ENCODE results near the gene NFIA.

The NFIA gene

DNA sequence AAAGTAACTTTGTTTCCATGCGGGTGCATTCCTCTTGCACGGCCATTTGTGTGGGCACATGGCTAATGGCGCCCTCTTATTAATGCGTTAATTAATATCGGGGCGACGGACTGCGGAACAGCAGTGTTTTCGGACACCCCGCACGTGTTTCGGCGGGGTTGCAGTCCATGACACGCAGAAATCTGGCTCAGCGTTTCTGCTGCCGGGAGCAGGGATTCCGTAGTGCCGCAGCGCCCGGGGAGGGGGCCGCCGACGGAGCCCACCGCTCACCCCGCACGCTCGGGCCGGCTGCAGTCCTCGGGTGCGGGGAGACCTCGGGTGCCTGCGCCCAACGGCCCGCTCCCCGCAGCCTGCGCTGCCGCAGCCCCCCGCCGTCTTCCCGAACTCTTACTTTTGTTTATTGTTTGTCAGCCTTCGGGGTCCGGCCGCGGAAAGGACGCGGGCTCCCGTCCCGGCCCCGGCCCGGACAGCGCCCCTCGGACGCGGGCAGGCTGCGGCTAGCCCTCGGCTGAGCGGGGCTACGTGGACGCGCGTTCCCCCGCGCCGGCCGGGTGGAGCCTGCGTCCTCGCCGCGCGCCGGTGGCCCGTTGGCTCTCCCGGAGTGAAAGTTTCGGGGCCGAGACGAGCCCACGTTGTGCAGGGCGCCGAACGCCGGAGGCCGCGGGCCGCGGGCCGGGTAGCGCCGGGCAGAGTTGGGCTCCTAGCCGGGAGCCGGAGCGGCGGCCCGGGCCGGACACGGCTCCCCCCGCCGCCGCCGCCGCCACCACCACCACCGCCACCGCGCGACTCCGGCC lies 849 bp downstream of the NFIA start:
- H4K20me1 ChIP-seq (ENCODE audit: insufficient read depth): no peaks in the 10 kb centered on the region
- peaks cover 20% of the 10 kb centered on the region for H3K4me1 ChIP-seq (ENCODE audit: low read depth, poor library complexity, severe bottlenecking)
- no peaks in the 10 kb centered on the region for H3K79me2 ChIP-seq (ENCODE audit: insufficient read depth, low read depth)
- H3K27ac ChIP-seq: no peak overlapping the region
- TF ChIP-seq, protein P1, sequence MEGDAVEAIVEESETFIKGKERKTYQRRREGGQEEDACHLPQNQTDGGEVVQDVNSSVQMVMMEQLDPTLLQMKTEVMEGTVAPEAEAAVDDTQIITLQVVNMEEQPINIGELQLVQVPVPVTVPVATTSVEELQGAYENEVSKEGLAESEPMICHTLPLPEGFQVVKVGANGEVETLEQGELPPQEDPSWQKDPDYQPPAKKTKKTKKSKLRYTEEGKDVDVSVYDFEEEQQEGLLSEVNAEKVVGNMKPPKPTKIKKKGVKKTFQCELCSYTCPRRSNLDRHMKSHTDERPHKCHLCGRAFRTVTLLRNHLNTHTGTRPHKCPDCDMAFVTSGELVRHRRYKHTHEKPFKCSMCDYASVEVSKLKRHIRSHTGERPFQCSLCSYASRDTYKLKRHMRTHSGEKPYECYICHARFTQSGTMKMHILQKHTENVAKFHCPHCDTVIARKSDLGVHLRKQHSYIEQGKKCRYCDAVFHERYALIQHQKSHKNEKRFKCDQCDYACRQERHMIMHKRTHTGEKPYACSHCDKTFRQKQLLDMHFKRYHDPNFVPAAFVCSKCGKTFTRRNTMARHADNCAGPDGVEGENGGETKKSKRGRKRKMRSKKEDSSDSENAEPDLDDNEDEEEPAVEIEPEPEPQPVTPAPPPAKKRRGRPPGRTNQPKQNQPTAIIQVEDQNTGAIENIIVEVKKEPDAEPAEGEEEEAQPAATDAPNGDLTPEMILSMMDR (conservative IDR thresholded peaks at IDR 0.05; ENCODE audit: low read depth, low read length): no peak
- no peak overlapping the region for H3K4me3 ChIP-seq (IDR thresholded peaks at IDR 0.05; ENCODE audit: insufficient read depth, low read depth, low read length)
- peak overlapping the region; percentile 51; the same call in 1 of the 2 replicates for H3K9ac ChIP-seq
- peaks cover 35% of the 10 kb centered on the region for H3K27me3 ChIP-seq (ENCODE audit: insufficient read depth, low read depth)
- H3K36me3 ChIP-seq (ENCODE audit: insufficient read depth): no peaks in the 10 kb centered on the region
- peak overlapping the region; percentile 82 for H3K4me2 ChIP-seq
- H2AFZ ChIP-seq (ENCODE audit: low read depth): peak overlapping the region; percentile 80

DNA sequence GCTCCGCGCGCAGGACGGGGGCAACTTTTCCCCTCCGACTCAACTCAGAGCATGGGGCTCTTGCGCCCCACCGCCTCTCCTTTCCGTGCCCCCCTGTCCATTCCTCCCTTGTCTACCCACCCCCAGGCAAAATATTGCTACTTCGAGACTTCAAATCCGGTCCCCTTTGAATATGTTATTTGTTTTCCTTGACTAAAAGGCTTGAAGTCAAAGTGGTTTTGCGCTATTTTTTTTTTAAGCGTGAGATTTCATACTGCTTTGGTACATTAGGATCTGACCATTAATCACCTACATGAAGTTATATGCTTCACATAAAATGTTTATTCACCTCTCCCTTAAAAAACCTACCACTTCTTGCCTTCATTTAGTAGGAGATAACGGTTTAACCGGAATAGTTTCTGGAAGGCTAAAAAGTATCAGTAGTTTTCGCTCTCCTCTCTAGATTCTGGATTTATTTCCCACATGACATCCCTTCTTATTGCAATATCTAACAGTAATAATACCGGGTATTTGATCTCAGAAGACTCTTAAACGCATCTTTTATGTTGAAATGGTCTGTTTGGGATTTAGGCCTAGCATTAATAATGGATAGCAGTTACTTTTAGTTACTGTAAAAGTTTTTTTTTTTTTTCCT lies 1.6 kb downstream of the NFIA start:
- Histone ChIP-seq H3K9ac (no peak overlapping the region; the same call in 1 of the 2 replicates), H3K4me3 (IDR thresholded peaks at IDR 0.05; ENCODE audit: insufficient read depth, low read depth, low read length) (no peak overlapping the region), H3K4me1 (ENCODE audit: low read depth, poor library complexity, severe bottlenecking) (peaks cover 13% of the 10 kb centered on the region), H3K36me3 (ENCODE audit: insufficient read depth) (no peaks in the 10 kb centered on the region), H3K27ac (no peak overlapping the region), H2AFZ (ENCODE audit: low read depth) (peak overlapping the region; percentile 80; the same call in 1 of the 2 replicates), H3K4me2 (peak overlapping the region; percentile 74; the same call in 1 of the 2 replicates), H3K79me2 (ENCODE audit: insufficient read depth, low read depth) (no peaks in the 10 kb centered on the region), H3K27me3 (ENCODE audit: insufficient read depth, low read depth) (peaks cover 35% of the 10 kb centered on the region), H4K20me1 (ENCODE audit: insufficient read depth) (no peaks in the 10 kb centered on the region)
- TF ChIP-seq, protein P1 (conservative IDR thresholded peaks at IDR 0.05; ENCODE audit: low read depth, low read length): no peak

DNA sequence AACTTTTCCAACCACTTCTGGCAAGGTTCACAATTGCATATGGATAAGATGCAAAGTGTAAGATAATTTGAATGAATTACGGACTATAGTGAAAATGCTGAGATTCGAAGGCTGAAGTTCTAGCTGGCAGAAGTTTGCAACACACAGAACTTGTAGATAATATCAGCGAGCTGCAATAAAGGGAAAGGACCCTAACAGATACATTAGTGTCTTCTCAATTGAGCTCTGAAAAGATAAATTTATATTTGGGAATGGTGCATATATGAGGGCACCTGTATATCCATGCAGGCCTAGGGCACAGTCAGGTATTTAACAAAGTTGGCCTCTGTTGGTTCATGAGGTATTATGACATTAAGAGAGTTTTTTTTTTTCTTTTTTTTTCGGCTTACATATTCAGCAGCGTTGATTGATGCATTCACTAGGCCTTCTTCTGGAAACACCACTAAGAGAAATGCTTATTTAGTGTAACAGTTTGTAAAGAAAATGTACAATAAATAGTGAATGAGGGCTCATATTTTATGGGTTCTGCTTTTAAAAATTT lies 2.2 kb downstream of the NFIA start:
- TF ChIP-seq, protein P1 (conservative IDR thresholded peaks at IDR 0.05; ENCODE audit: low read depth, low read length): no peak
- H4K20me1 ChIP-seq (ENCODE audit: insufficient read depth): no peaks in the 10 kb centered on the region
- no peaks in the 10 kb centered on the region for H3K36me3 ChIP-seq (ENCODE audit: insufficient read depth)
- no peak overlapping the region for H3K27ac ChIP-seq
- no peak overlapping the region for H3K4me3 ChIP-seq (IDR thresholded peaks at IDR 0.05; ENCODE audit: insufficient read depth, low read depth, low read length)
- no peaks in the 10 kb centered on the region for H3K79me2 ChIP-seq (ENCODE audit: insufficient read depth, low read depth)
- peaks cover 35% of the 10 kb centered on the region for H3K27me3 ChIP-seq (ENCODE audit: insufficient read depth, low read depth)
- H3K9ac ChIP-seq: no peak overlapping the region
- no peak overlapping the region for H2AFZ ChIP-seq (ENCODE audit: low read depth)
- no peak overlapping the region for H3K4me2 ChIP-seq
- peaks cover 11% of the 10 kb centered on the region for H3K4me1 ChIP-seq (ENCODE audit: low read depth, poor library complexity, severe bottlenecking)

DNA sequence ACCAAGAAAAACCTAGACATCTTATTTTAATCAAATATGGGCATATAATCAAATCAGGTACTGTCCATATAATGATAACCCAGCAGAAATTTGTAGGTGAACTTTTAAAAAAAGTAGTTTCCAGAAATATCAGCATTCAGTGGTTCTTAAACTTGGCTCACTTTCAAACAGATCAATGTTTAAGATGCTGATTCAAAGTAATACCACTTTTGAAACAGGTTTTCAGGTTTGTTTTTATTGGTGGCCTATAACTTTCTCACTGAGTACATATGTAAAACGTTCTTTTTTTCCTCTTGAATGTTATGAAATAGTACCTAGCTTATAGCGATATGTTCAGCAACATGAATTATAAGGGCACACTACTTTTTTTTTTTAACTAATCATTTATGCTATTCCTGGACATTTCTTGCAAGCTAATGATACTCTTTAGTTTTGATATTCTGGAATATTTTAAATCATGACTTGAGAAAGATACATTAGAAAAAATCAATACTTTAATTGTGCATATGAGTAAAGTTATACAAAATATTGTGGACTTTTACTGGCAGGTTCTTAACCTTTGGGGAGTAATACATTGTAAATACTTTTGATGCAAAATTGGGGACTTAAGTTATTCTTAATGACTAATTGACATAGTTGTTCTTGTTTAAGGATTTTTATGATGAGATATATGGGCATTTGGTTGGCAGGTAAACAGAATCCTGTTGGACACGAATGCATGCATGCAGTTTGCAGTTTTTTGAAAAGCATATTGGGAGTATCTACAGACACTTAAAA lies 3.0 kb downstream of the NFIA start:
- Histone ChIP-seq H3K4me3 (IDR thresholded peaks at IDR 0.05; ENCODE audit: insufficient read depth, low read depth, low read length) (no peak overlapping the region), H3K4me1 (ENCODE audit: low read depth, poor library complexity, severe bottlenecking) (peaks cover 11% of the 10 kb centered on the region), H3K36me3 (ENCODE audit: insufficient read depth) (no peaks in the 10 kb centered on the region), H3K4me2 (no peak overlapping the region), H3K27ac (no peak overlapping the region), H3K79me2 (ENCODE audit: insufficient read depth, low read depth) (no peaks in the 10 kb centered on the region), H3K9ac (no peak overlapping the region), H3K27me3 (ENCODE audit: insufficient read depth, low read depth) (peaks cover 27% of the 10 kb centered on the region), H4K20me1 (ENCODE audit: insufficient read depth) (no peaks in the 10 kb centered on the region), H2AFZ (ENCODE audit: low read depth) (no peak overlapping the region)
- TF ChIP-seq, protein P1 (conservative IDR thresholded peaks at IDR 0.05; ENCODE audit: low read depth, low read length): no peak
